ENCODE measurements around the gene HOXB4. TPM values are rescaled to one million over a fixed set of nuclear protein-coding genes. Genes with fewer than 3 reads are reported as not detected.

The HOXB4 gene
- total RNA-seq, 4 donors from 2014 or later, result 0.98 to 2.8 (median 2.0) TPM

- TF ChIP-seq, protein P1, sequence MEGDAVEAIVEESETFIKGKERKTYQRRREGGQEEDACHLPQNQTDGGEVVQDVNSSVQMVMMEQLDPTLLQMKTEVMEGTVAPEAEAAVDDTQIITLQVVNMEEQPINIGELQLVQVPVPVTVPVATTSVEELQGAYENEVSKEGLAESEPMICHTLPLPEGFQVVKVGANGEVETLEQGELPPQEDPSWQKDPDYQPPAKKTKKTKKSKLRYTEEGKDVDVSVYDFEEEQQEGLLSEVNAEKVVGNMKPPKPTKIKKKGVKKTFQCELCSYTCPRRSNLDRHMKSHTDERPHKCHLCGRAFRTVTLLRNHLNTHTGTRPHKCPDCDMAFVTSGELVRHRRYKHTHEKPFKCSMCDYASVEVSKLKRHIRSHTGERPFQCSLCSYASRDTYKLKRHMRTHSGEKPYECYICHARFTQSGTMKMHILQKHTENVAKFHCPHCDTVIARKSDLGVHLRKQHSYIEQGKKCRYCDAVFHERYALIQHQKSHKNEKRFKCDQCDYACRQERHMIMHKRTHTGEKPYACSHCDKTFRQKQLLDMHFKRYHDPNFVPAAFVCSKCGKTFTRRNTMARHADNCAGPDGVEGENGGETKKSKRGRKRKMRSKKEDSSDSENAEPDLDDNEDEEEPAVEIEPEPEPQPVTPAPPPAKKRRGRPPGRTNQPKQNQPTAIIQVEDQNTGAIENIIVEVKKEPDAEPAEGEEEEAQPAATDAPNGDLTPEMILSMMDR (IDR thresholded peaks at IDR 0.05; ENCODE audit: low read depth), result no peak
Observed at GRCh38 chr17:48561884-48562810, 16.0 kb downstream of the HOXB4 start.

DNA sequence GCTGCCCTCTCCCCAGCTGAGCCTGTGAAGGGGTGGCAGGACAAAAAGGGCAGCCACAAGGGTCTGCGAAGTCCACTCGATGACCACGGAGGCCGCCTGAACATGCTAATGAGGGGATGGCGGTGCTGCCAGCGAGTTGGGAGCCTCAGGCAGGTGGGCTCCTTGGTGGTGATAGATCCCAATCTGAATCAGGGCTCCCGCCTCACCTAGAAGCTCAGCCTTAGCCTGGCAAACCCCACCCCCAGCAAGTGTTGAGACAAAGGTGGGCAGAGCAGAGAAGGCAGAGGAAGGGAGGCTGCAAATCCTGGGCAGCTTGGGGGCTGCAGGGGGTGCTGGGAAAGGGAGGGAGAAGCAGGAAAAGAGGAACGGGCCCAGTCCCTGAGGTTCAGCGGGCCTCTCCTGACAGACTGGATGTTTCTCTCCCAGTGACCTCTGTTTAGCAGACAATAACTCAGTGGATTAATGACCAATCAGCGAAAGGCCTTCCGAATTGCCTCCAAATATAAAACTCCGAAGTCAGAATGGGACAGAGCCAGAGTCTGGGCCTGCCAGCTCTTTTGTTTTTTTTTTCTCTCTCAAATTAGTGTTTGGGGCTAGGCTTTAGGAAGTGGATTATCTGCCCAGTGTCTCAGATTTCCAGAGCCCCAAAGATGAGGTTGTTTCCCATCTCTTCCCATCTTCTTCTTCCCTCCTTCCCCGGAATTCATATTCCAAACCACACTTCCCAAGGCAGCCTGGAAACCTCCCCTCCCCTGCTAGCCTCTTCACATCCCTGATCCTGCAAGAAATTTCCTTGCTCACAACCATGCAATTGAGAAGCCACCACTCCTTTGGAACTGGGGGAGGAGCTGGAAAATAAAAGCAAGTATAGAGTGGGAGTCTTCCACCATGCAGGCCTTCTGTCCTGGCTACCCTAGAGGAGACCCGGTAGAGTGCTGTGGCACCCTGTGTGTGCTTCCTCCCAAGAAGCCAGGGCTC is 18.0 kb downstream of the HOXB4 start:
- TF ChIP-seq, protein P1 (IDR thresholded peaks at IDR 0.05; ENCODE audit: low read depth), result no peak

DNA sequence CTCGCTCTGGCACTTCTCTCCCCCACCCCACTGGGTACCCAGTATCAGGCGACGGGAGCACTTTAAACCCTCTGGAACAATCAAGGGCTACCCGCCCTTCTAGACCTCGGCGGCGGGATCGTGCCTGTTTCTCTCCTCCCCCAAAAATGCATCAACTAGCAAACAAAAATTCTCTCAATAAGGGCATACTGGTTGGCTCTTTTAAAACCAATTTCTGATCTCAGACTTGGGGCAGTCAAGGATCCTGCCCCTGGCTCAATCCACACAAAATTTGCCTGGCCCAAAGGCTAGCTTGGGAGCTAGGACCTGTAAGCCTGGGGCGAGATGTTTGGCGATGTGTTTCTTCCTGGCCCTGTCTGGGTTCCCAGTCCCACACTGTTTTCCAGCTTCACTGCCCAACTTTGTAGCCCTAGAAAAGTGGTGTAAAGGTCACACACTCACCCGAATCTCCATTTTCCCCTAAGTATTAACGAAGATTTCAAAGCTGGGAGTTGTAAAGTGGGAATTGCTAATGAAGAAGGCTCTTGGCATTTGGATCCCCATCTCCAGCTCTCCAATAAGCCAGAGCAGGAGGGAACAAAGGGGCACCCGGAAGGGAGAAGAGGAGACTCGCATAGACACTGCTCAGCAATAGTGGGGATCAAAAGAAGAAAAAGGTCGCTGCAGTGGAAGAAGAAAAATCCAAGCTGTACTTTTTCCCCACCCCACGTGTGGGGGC is 18.9 kb downstream of the HOXB4 start:
- TF ChIP-seq, protein P1 (IDR thresholded peaks at IDR 0.05; ENCODE audit: low read depth), result no peak

- TF ChIP-seq, protein P1 (IDR thresholded peaks at IDR 0.05; ENCODE audit: low read depth), result no peak
Observed at GRCh38 chr17:48558831-48559121, 19.4 kb downstream of the HOXB4 start.

DNA sequence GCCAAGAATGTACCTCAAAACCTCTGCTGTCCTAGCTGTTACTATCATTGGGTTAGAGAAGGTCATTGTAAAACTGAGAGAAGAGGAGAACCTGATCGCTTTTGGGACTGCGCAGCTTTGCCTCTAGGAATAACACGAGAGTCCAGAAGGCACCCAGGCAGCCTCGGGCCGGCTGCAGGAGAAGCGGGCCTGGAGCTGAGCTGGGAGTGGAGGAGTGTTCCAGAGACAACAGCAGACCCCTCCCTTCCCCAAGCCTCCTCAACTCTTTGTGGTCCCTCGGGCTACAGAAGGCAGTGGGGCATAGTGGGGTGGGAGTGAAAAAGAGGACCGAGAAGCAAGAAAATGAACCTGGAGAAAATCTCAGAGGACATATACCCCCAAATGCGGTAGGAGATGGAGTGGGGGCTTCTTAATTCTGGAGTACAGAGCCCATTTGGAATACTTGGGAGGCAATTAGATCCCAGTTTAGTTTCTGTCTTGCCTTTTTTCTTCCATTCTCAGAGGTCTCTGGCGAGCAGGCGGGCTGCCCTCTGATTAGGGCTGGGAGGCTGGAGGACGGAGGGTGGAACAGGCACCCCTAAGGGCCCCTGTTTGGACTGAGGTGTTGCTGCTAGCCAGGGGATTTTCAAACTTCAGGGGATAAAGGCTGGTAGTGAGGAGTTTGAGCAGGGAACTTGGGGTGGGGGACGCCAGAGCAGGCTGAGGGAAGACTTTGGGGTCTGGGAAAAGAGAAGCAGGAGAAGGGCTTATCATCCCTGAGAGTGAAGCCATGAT is 19.9 kb downstream of the HOXB4 start:
- TF ChIP-seq, protein P1 (IDR thresholded peaks at IDR 0.05; ENCODE audit: low read depth), result no peak

GRCh38 chr17:48556576-48557401 is 21.4 kb downstream of the HOXB4 start:
- TF ChIP-seq, protein P1 (IDR thresholded peaks at IDR 0.05; ENCODE audit: low read depth), result no peak
